ENCODE measurements around the gene PARP8.

- TF ChIP-seq CTCF (IDR thresholded peaks at IDR 0.05) (no peak), POLR2A (IDR thresholded peaks at IDR 0.05) (no peak), POLR2AphosphoS5 (IDR thresholded peaks at IDR 0.05) (no peak)
These were observed 179.8 kb downstream of the PARP8 start for GRCh38 chr5:50846261-50846660.
